Measurements from ENCODE around the gene SLC25A29.
"Not testable (repeated sequence)": the region's sequence is repeated elsewhere in the genome, so short reads cannot be mapped to it uniquely, and the experiment has no call there.

Gene SLC25A29

DNA sequence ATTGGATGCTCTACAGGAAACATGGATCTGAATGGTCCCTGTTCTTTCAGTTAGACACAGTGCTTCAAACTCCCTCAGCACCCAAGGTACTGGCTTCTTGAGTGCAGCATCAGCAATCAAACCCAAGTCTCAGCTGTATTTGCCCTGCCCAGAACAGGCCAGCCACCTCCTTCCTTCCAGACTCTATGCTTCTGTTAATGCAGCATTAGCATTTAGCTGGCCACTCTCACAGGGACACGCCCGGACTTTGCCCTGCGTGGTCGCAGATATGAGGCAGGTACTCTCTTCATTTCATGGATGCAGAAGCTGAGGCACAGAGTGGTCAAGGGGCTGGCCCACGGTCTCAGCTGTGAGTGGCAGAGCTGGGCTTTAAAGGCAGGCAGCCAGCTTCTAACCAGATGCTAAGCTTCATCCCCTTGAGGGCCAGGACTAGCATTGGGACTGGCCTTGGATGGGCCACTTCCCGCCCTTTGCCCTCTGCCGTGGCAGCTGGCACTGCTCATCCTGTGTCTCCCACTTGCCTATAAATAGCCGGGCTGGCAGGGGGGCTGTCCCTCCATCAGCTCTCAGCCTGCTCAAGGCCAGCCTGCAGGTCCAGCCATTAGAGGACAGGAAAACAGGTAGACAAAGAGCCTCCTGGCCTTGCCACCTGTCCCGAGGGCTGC is 15.4 kb upstream of the SLC25A29 start:
- H3K9me3 ChIP-seq (ENCODE audit: control insufficient read depth, low read length): no peaks in the 10 kb centered on the region
- no peaks in the 10 kb centered on the region for H3K36me3 ChIP-seq (ENCODE audit: control insufficient read depth, insufficient read depth, low read length)
- no peaks in the 10 kb centered on the region for H3K4me1 ChIP-seq (ENCODE audit: control insufficient read depth, insufficient read depth, low read length, poor library complexity, severe bottlenecking)
- no peak overlapping the region for H3K4me3 ChIP-seq (ENCODE audit: extremely low read depth, insufficient read depth, low read length, poor library complexity, severe bottlenecking)
- WGBS, 2 experiments (ENCODE audit: insufficient coverage in 2 of 2): 86 to 93% methylated on average over 9 of the region's 9 CpGs
- no peak overlapping the region for H3K27ac ChIP-seq (ENCODE audit: low read depth, low read length, severe bottlenecking)

DNA sequence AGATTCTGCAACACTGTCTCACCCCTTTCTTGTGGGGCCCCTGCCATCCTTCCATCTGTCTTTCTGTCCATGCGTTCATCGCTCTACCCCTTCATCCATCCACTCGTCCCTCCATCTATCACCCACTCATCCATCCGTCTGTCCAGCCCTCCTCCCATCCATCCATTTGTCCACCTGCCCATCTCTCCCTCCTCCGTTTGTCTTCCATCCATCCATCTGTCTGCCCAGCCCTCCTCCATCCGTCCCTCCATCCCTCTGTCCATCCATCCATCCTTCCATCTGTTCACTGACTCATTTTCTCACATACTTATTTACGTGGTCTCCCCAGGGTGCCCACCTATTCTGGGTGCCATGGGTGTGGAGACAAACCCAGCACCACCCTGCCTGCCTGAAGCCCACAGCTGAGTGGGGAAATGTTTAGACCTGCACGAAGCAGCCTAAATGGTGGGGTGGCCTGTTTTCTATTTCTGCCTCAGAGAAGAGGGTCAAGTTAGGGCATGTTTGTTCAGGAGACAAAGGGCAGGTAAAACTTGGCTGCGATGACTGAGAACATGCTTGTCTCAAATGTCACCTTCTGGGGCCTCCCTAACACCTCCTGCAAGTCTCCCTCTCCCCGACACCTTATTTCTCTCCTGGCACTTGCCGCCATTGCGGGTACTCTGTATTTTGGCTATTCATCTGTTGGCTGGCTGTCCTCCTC is 14.1 kb upstream of the SLC25A29 start:
- no peaks in the 10 kb centered on the region for H3K4me1 ChIP-seq (ENCODE audit: control insufficient read depth, insufficient read depth, low read length, poor library complexity, severe bottlenecking)
- H3K9me3 ChIP-seq (ENCODE audit: control insufficient read depth, low read length): no peaks in the 10 kb centered on the region
- H3K27ac ChIP-seq (ENCODE audit: low read depth, low read length, severe bottlenecking): no peak overlapping the region
- 93 to 94% methylated on average over 12 of the region's 12 CpGs for WGBS, 2 experiments (ENCODE audit: insufficient coverage in 2 of 2)
- no peak overlapping the region for H3K4me3 ChIP-seq (ENCODE audit: extremely low read depth, insufficient read depth, low read length, poor library complexity, severe bottlenecking)
- no peaks in the 10 kb centered on the region for H3K36me3 ChIP-seq (ENCODE audit: control insufficient read depth, insufficient read depth, low read length)

DNA sequence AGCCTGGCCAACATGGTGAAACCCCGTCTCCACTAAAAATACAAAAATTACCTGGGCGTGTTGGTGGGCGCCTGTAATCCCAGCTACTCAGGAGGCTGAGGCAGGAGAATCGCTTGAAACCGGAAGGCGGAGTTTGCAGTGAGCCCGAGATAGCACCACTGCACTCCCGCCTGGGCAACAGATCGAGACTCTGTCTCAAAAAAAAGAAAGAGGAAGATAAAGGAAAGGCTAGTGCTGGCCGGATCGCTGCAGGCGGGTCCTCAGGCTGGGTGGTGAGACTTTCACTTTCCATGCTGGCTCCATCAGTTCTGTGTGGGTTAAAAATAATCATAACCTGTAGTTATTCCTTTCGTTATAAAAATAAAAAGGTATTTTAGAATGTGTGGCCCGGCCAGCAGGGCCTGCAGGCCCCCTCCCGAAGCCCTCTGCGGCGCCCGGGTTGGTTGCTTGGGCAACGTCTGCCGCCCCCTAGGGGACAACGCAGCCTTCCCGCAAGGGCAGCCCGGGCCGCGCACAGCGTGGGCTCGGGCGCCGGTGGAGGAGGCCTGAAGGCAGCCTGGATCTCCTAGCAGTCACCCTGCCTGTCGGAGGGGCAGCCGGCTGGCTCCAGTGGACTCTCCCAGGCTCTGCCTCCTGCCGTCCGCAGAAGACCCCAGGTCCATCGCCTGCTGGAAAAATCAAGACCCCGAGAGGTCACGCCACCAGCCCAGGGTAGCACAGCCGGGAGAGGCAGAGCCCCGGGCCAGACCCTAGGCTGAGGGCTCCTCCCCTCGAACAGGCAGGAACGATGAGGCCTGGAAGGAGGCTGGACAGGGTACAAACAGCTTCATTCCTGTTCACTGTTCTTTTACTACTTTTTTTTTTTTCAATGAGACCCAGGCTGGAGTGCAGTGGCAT is 11.9 kb upstream of the SLC25A29 start:
- Histone ChIP-seq H3K4me3 (ENCODE audit: extremely low read depth, insufficient read depth, low read length, poor library complexity, severe bottlenecking) (no peak overlapping the region), H3K27ac (ENCODE audit: low read depth, low read length, severe bottlenecking) (no peak overlapping the region), H3K9me3 (ENCODE audit: control insufficient read depth, low read length) (no peaks in the 10 kb centered on the region), H3K36me3 (ENCODE audit: control insufficient read depth, insufficient read depth, low read length) (no peaks in the 10 kb centered on the region), H3K4me1 (ENCODE audit: control insufficient read depth, insufficient read depth, low read length, poor library complexity, severe bottlenecking) (no peaks in the 10 kb centered on the region)
- WGBS, 2 experiments (ENCODE audit: insufficient coverage in 2 of 2): 45 to 57% methylated on average over 28 to 36 of the region's 40 CpGs

DNA sequence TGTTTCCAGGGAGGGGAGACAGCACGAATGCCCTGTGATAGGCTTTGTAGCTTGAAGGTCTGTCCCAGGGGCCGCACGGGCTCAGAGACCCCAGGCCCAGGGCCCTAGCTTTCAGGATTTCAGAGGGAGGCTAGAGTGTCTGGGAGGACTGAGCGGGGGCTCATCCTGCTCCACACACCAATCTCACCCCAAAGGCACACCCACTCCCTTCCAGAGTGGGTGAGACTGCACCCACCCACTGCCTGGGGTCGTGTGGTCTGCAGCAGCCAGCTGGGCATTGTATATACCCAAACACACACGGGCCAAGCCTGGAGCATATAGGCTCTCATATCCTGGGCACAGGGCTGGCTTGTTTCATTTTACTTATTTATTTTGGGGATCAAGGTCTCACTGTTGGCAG is 11.1 kb upstream of the SLC25A29 start:
- H3K9me3 ChIP-seq (ENCODE audit: control insufficient read depth, low read length): no peaks in the 10 kb centered on the region
- H3K4me3 ChIP-seq (ENCODE audit: extremely low read depth, insufficient read depth, low read length, poor library complexity, severe bottlenecking): no peak overlapping the region
- no peaks in the 10 kb centered on the region for H3K36me3 ChIP-seq (ENCODE audit: control insufficient read depth, insufficient read depth, low read length)
- no peak overlapping the region for H3K27ac ChIP-seq (ENCODE audit: low read depth, low read length, severe bottlenecking)
- H3K4me1 ChIP-seq (ENCODE audit: control insufficient read depth, insufficient read depth, low read length, poor library complexity, severe bottlenecking): no peaks in the 10 kb centered on the region
- 94 to 96% methylated on average over 3 of the region's 6 CpGs for WGBS, 2 experiments (ENCODE audit: insufficient coverage in 2 of 2)

DNA sequence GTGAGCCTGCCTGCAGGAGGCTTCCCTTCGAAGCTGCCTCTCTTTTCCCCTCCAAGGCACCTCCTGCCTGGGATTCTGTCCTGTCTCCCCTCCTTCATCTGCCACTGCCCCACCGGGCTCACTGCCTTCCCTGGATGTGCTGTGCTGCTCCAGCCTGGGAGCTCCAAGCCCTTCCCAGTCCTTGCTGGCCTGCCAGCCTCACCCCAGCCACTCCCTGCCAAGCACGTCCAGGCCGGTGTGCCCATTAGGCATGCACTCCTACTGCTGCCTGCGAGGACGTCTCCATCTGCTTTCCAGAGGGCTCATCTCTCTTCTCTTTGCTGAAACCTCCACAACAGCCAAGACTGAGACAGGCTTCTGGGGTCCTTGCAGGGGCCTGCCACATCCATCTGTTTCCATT is 8.5 kb upstream of the SLC25A29 start:
- 90 to 93% methylated on average over 6 of the region's 6 CpGs for WGBS, 2 experiments (ENCODE audit: insufficient coverage in 2 of 2)
- no peak overlapping the region for H3K27ac ChIP-seq (ENCODE audit: low read depth, low read length, severe bottlenecking)
- no peaks in the 10 kb centered on the region for H3K4me1 ChIP-seq (ENCODE audit: control insufficient read depth, insufficient read depth, low read length, poor library complexity, severe bottlenecking)
- H3K36me3 ChIP-seq (ENCODE audit: control insufficient read depth, insufficient read depth, low read length): no peaks in the 10 kb centered on the region
- no peaks in the 10 kb centered on the region for H3K9me3 ChIP-seq (ENCODE audit: control insufficient read depth, low read length)
- H3K4me3 ChIP-seq (ENCODE audit: extremely low read depth, insufficient read depth, low read length, poor library complexity, severe bottlenecking): no peak overlapping the region

DNA sequence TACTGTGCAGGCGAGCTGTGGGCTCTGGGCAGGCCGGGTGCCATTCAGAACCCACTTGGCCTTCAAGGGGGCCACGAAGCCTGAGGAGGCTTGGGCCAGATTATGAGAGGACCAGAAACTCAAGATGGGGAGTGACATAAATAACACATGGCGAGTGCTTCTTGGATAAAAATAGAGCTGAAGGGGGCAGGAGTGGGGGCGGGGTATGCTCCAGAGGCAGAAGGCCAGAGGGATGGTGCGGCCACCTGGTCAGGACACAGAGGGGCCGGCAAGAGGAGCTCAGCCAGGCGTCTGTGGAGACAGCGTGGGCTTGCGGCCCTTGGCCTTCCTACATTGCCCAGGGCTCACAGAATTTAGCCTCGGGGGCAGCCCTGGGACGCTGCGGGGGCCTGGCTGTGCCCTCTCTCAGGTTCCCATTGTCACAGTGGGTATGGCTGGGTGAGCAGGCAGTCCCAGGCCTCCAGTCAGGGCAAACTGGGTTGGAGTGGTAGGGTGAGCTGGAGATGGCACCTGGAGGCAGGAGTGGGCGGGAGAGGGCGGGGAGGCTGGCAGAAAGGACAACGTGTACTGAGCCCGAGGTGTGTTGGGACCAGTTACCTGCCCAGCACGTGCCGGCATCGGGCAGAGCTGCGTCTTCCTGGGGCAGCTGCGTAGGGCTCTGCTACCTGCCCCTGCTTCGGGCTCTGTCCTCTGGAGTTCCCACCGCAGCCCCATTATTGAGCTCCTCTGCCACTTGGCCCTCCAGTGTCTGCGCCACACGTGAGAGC is 7.4 kb upstream of the SLC25A29 start:
- no peaks in the 10 kb centered on the region for H3K4me1 ChIP-seq (ENCODE audit: control insufficient read depth, insufficient read depth, low read length, poor library complexity, severe bottlenecking)
- no peak overlapping the region for H3K4me3 ChIP-seq (ENCODE audit: extremely low read depth, insufficient read depth, low read length, poor library complexity, severe bottlenecking)
- H3K36me3 ChIP-seq (ENCODE audit: control insufficient read depth, insufficient read depth, low read length): no peaks in the 10 kb centered on the region
- 90 to 91% methylated on average over 22 to 26 of the region's 26 CpGs for WGBS, 2 experiments (ENCODE audit: insufficient coverage in 2 of 2)
- no peak overlapping the region for H3K27ac ChIP-seq (ENCODE audit: low read depth, low read length, severe bottlenecking)
- H3K9me3 ChIP-seq (ENCODE audit: control insufficient read depth, low read length): no peaks in the 10 kb centered on the region

DNA sequence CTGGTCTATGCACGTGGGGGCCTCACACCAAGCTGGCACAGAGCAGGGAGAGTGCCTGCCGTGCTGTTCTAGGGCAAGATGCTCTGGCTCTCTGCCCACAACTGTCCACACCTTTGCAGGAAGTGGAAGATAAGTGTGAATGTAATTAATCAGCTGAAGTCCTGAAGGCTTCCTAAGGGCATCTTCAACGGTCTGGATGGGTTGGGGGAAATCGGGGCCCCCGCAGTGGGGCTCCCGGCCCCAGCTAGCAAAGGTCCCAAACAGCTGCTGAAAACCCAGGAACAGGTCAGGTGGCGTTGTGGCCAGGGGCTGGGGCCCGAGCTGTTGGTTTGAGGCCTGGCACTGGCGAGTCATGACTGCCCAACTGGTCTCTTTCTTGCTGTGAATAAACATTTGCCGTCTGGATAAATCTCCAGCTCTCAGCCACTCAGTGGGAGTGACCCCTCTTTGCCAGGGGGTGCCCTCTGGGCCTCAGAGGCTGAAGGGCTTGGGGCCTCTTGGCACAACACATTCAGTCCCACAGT is 6.7 kb upstream of the SLC25A29 start:
- WGBS, 2 experiments (ENCODE audit: insufficient coverage in 2 of 2): 84 to 85% methylated on average over 9 to 10 of the region's 10 CpGs
- Histone ChIP-seq H3K4me3 (ENCODE audit: extremely low read depth, insufficient read depth, low read length, poor library complexity, severe bottlenecking) (no peak overlapping the region), H3K4me1 (ENCODE audit: control insufficient read depth, insufficient read depth, low read length, poor library complexity, severe bottlenecking) (no peaks in the 10 kb centered on the region), H3K9me3 (ENCODE audit: control insufficient read depth, low read length) (no peaks in the 10 kb centered on the region), H3K27ac (ENCODE audit: low read depth, low read length, severe bottlenecking) (no peak overlapping the region), H3K36me3 (ENCODE audit: control insufficient read depth, insufficient read depth, low read length) (no peaks in the 10 kb centered on the region)

DNA sequence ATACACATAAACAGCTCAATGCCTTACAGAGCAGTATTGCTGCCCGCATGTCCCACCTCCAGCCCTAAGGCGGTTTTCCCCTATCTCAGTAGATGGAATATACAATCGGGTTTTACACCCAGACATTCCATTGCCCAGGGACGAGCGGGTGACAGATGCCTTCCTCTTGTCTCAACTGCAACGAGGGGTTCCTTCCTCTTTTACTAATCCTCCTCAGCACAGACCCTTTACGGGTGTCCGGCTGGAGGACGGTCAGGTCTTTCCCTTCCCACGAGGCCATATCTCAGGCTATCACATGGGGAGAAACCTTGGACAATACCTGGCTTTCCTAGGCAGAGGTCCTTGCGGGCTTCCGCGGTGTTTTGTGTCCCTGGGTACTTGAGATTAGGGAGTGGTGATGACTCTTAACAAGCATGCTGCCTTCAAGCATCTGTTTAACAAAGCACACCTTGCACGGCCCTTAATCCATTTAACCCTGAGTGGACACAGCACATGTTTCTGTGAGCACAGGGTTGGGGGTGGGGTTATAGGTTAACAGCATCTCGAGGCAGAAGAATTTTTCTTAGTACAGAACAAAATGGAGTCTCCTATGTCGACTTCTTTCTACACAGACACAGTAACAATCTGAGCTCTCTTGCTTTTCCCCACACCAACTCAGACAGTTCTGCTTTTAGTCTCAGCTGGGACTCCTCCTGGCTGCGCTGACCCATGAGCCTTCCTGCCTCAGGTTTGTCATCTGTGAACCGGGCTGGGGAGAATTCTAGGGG is 6.0 kb upstream of the SLC25A29 start:
- not testable (repeated sequence) for H3K27ac ChIP-seq (ENCODE audit: low read depth, low read length, severe bottlenecking); H3K9me3 ChIP-seq (ENCODE audit: control insufficient read depth, low read length); H3K4me1 ChIP-seq (ENCODE audit: control insufficient read depth, insufficient read depth, low read length, poor library complexity, severe bottlenecking); H3K36me3 ChIP-seq (ENCODE audit: control insufficient read depth, insufficient read depth, low read length); H3K4me3 ChIP-seq (ENCODE audit: extremely low read depth, insufficient read depth, low read length, poor library complexity, severe bottlenecking)
- 74 to 76% methylated on average over 6 to 11 of the region's 18 CpGs for WGBS, 2 experiments (ENCODE audit: insufficient coverage in 2 of 2)

DNA sequence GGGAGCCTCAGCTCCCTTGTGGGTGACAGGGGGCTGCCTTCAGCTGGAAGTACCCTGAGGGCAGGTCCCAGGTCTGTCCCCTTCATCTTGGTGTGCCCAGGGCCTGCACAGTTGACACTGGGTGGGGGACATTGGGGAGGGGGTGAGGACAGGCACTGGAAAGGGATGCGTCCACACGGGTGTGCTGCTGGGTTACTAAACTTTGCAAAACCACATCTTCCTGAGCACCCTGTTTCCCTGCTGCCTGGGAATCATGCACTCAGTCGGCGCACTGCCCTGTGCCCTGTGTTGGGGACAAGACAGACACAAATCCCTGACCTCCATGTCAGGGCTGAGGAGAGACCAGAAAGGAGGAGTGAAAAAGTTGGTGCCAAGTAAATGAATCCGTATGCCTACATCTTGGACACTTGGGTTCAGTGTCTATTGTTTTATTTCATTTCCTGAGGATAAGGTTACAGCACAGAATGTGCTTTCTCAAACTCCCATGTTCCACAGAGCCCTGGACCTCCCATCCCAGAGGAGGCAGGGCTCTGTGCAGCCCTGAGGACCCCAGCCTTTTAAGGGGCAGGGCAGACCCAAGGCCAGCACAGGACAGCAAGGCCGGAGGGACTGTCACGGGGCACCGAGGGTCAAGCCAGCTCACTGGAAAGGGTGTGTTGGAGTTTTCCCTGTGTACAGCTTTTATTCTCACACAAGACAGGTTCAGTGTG is 2.9 kb upstream of the SLC25A29 start:
- 87 to 90% methylated on average over 6 of the region's 8 CpGs for whole genome bisulfite sequencing, 2 experiments (ENCODE audit: insufficient coverage in 2 of 2)
- H3K4me1 ChIP-seq (ENCODE audit: control insufficient read depth, insufficient read depth, low read length, poor library complexity, severe bottlenecking): no peaks in the 10 kb centered on the region
- H3K27ac ChIP-seq (ENCODE audit: low read depth, low read length, severe bottlenecking): no peak overlapping the region

More for the DNA sequence above, 2.9 kb upstream of the SLC25A29 start:
- no peak overlapping the region for H3K4me3 ChIP-seq (ENCODE audit: extremely low read depth, insufficient read depth, low read length, poor library complexity, severe bottlenecking)
- H3K36me3 ChIP-seq (ENCODE audit: control insufficient read depth, insufficient read depth, low read length): peaks cover under 1% of the 10 kb centered on the region
- H3K9me3 ChIP-seq (ENCODE audit: control insufficient read depth, low read length): no peaks in the 10 kb centered on the region

Measured in mesodermal cell (in vitro differentiated cells).